Ovary (tissue), 9 donors: ENCODE measurements around the gene LDHAL6A. TPM values are rescaled to one million over a fixed set of nuclear protein-coding genes. Genes with fewer than 3 reads are reported as not detected.

Experiments
- DNase-seq, 5 donors: peaks; one replicate each; pipeline ENCODE4 v3.0.0-alpha.2; 2019 to 2020
- H3K27ac ChIP-seq, 2 donors: fragments of 200-600 bp; one replicate each; pipeline versions ENCODE4 v1.5.1 to v1.8.0; 2019 to 2022
- H3K27me3 ChIP-seq: fragments of 200-600 bp; one replicate; pipeline ENCODE4 v1.8.0; 2022
- H3K36me3 ChIP-seq: fragments of 200-600 bp; sonication (generic); one replicate; pipeline ENCODE4 v1.5.1; 2019
- H3K4me1 ChIP-seq: one replicate; pipeline ENCODE4 v1.8.1; 2013; ENCODE audit warnings: mild to moderate bottlenecking, moderate library complexity; ENCODE audit not compliant: insufficient read depth
- H3K4me3 ChIP-seq: fragments of 200-600 bp; sonication (generic); one replicate; pipeline ENCODE4 v1.5.1; 2017
- H3K9me3 ChIP-seq, 2 donors: fragments of 200-600 bp in 1 of 2; sonication (generic) in 1 of 2; one replicate each; pipeline versions ENCODE4 v1.5.1 to v1.8.1; 2013 to 2019; ENCODE audit warnings: mild to moderate bottlenecking in 1 of 2, moderate library complexity in 1 of 2
- CTCF ChIP-seq, 3 donors: fragments of 450-650 bp in 2 of 3; fragments of 200-600 bp in 1 of 3; IDR thresholded peaks; one replicate each; pipeline versions ENCODE4 v1.5.1 to v1.8.0; 2016 to 2022; ENCODE audit warnings: antibody characterized with exemption in 3 of 3, mild to moderate bottlenecking in 1 of 3
- EP300 ChIP-seq: sonication (generic); formaldehyde crosslinking; IDR thresholded peaks from one replicate; pipeline ENCODE4 v1.6.1; 2017; ENCODE audit warnings: antibody characterized with exemption
- POLR2A ChIP-seq: fragments of 450-650 bp; IDR thresholded peaks from one replicate; pipeline ENCODE4 v1.6.1; 2017; ENCODE audit warnings: antibody characterized with exemption, mild to moderate bottlenecking, moderate library complexity
- WGBS, 3 donors: extraction: QIAGEN DNeasy Blood & Tissue Kit in 1 of 3; methylation state at CpG; one replicate each; pipeline versions ENCODE4 v1.1.5 to v1.1.7; 2013 to 2017; 5-methylcytosine and 5-hydroxymethylcytosine counted together
- intact Hi-C, 4 donors: fragments of 100-400 bp; cut with DNase I; formaldehyde crosslinking; loops; one replicate each; pipeline versions ENCODE4 v1.11.0 to v1.15.1; 2022 to 2023
- polyA plus RNA-seq, 2 donors: library from polyadenylated mRNA; stranded (reverse); fragments of 200-250 nt in 1 of 2; fragments of 350-450 nt in 1 of 2; fragmentation: Illumina TruSeq in 1 of 2; extraction: RNeasy Lipid Tissue Mini Kit (QIAGEN cat#74804) in 1 of 2; gene quantifications; one replicate each; pipeline ENCODE4 v1.2.3, GENCODE V29; 2013 to 2014
- total RNA-seq, 7 donors: library from RNA; depleted of rRNA in 2 of 7; stranded (reverse); fragments of >200 nt in 2 of 7; fragmentation: NEBNext Ultra II Directional in 3 of 7; extraction: Animal tissue kit (Norgen Biotek cat#: 25700) in 3 of 7; gene quantifications; one replicate each; pipeline versions ENCODE4 v1.1.0 to v1.2.4, GENCODE V29; 2016 to 2023
- donor health status: DM: no; HTN: no; CAD: no; lungs with moderate emphysema.
- donor health status: DM: no; HTN: no; CAD: no.
- donor health status: Bipolar disorder and iron deficiency.
- donor health status: DM: yes; HTN: yes; CAD: no.
- donor health status: DM: no; HTN: no; CAD: no.
- donor health status: DM: yes; HTN: yes; CAD: no.

Gene LDHAL6A
- total and polyA plus RNA-seq, 9 donors, result 0.32 to 1.2 (median 0.61) TPM; not detected in 4

GRCh38 chr11:18461909-18462308 is 6.3 kb downstream of the LDHAL6A start:
- WGBS, 3 donors, result 97 to 98% (median 98%) methylated on average over 6 of the region's 6 CpGs
- DNase-seq, result no peak
- no peaks in the 10 kb centered on the region for H3K27me3 ChIP-seq
- H3K9me3 ChIP-seq, result no peaks in the 10 kb centered on the region
- intact Hi-C loops, result no loop called here
- H3K4me3 ChIP-seq, result no peak overlapping the region
- TF ChIP-seq CTCF (IDR thresholded peaks at IDR 0.05), result no peak
- TF ChIP-seq EP300, result no peak
- TF ChIP-seq POLR2A, result no peak
- no peak overlapping the region for H3K27ac ChIP-seq
- H3K4me1 ChIP-seq, result no peaks in the 10 kb centered on the region
- no peaks in the 10 kb centered on the region for H3K36me3 ChIP-seq

- TF ChIP-seq CTCF (IDR thresholded peaks at IDR 0.05) (no peak), EP300 (no peak), POLR2A (no peak)
- 7 to 35% (median 8%) methylated on average over 1 of the region's 1 CpG for WGBS, 3 donors
Measured at GRCh38 chr11:18463439-18463838, 7.8 kb downstream of the LDHAL6A start.

GRCh38 chr11:18466402-18466801 is 10.7 kb downstream of the LDHAL6A start:
- 9 to 53% (median 32%) methylated on average over 2 of the region's 2 CpGs for WGBS, 3 donors
- Histone ChIP-seq H3K4me1 (no peaks in the 10 kb centered on the region), H3K9me3 (no peaks in the 10 kb centered on the region), H3K36me3 (no peaks in the 10 kb centered on the region), H3K27ac (peak overlapping the region in 1 of 2 donors; percentile 21), H3K4me3 (no peak overlapping the region), H3K27me3 (no peaks in the 10 kb centered on the region)
- DNase-seq, result peak; percentile 18 to 44 (median 29)
- intact Hi-C loops, result no loop called here
- TF ChIP-seq POLR2A, result no peak
- no peak for TF ChIP-seq CTCF (IDR thresholded peaks at IDR 0.05)
- no peak for TF ChIP-seq EP300

More at GRCh38 chr11:18463439-18463838, 7.8 kb downstream of the LDHAL6A start:
- H3K27ac ChIP-seq, result no peak overlapping the region
- no peaks in the 10 kb centered on the region for H3K27me3 ChIP-seq
- H3K36me3 ChIP-seq, result no peaks in the 10 kb centered on the region
- H3K4me1 ChIP-seq, result no peaks in the 10 kb centered on the region
- intact Hi-C loops, result no loop called here
- no peak overlapping the region for H3K4me3 ChIP-seq
- no peaks in the 10 kb centered on the region for H3K9me3 ChIP-seq
- no peak for DNase-seq

GRCh38 chr11:18468059-18468458 is 12.4 kb downstream of the LDHAL6A start:
- Histone ChIP-seq H3K27me3 (no peaks in the 10 kb centered on the region), H3K36me3 (no peaks in the 10 kb centered on the region), H3K9me3 (no peaks in the 10 kb centered on the region), H3K4me1 (no peaks in the 10 kb centered on the region), H3K27ac (no peak overlapping the region), H3K4me3 (no peak overlapping the region)
- no peak for DNase-seq
- WGBS, 3 donors, result 93 to 97% (median 94%) methylated on average over 2 of the region's 2 CpGs
- TF ChIP-seq POLR2A (no peak), EP300 (no peak), CTCF (IDR thresholded peaks at IDR 0.05) (no peak)
- intact Hi-C loops, result no loop called here
